ENCODE measurements around the gene TUBGCP6. TPM values are rescaled to one million over a fixed set of nuclear protein-coding genes. Genes with fewer than 3 reads are reported as not detected.
A peak's percentile ranks its signal among the peaks of the same experiment; 100 is the strongest.

Gene TUBGCP6
- total and polyA plus RNA-seq, 2 donors (not counting 1 experiment from before 2014, with no cell fraction given) = 137 to 178 TPM

DNA sequence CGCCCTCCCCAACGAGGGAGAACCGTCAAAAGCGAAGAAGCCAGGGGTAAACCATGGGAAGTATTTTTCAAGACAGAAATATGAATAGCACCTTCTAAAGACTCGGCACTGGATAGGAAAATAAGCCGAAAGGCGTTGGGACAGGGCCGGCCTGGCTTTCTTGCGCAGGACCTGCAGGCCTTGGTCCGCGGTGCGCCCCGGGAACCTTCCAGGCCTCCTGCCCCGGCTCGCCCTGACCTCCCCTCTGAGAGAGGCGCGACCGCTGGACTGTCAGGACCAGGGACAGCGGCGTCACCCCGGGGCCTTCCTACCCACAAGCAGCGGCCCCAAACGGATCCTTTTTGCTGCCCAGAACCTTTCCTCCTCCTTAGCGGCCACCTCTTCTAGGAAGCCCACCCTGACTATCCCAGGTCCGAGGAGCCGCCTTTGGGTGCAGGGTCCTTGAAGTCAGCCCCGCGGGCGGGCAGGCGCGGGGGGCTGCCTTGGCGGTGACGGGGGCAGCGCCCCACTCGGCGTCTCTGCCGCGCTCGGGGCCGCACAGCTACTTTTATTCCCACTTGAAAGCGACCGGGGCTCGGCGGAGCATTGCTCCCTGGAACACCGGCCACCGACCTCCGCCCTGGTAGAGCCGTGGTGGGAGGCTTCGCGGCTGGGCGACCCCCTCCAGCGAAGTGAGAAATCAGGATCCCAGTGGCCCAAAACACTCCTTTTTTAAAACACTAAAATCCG is 26.0 kb upstream of the TUBGCP6 start:
- H3K4me3 ChIP-seq (ENCODE audit: control extremely low read depth in 1 of 5, extremely low read depth in 1 of 5, insufficient read depth in 1 of 5, low read depth in 2 of 5, low read length in 4 of 5) = peak overlapping the region in 4 of 5 experiments; percentile 43 to 79 (median 62)
- peak overlapping the region; percentile 96 for H3K4me2 ChIP-seq (replicated peaks; ENCODE audit: low read depth, low read length, poor library complexity, severe bottlenecking)
- H2AFZ ChIP-seq (ENCODE audit: insufficient read depth, low read depth, low read length, poor library complexity, severe bottlenecking) = peak overlapping the region; percentile 47
- no peaks in the 10 kb centered on the region for H3K9me3 ChIP-seq (ENCODE audit: control extremely low read depth in 1 of 3, control insufficient read depth in 2 of 3, insufficient read depth in 1 of 3, low read length in 2 of 3)
- H3K4me1 Mint-ChIP-seq = peaks cover 19% of the 10 kb centered on the region
- TF ChIP-seq, protein P1, sequence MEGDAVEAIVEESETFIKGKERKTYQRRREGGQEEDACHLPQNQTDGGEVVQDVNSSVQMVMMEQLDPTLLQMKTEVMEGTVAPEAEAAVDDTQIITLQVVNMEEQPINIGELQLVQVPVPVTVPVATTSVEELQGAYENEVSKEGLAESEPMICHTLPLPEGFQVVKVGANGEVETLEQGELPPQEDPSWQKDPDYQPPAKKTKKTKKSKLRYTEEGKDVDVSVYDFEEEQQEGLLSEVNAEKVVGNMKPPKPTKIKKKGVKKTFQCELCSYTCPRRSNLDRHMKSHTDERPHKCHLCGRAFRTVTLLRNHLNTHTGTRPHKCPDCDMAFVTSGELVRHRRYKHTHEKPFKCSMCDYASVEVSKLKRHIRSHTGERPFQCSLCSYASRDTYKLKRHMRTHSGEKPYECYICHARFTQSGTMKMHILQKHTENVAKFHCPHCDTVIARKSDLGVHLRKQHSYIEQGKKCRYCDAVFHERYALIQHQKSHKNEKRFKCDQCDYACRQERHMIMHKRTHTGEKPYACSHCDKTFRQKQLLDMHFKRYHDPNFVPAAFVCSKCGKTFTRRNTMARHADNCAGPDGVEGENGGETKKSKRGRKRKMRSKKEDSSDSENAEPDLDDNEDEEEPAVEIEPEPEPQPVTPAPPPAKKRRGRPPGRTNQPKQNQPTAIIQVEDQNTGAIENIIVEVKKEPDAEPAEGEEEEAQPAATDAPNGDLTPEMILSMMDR (IDR thresholded peaks at IDR 0.05) = no peak
- no peak for TF ChIP-seq EZH2 (IDR thresholded peaks at IDR 0.05; ENCODE audit: borderline replicate concordance, insufficient read depth, low read depth, low read length, poor library complexity, severe bottlenecking)
- ChIA-PET POLR2A (interaction anchor here (0.6 to 0.7 kb wide), 3 partner anchors 31 to 93 kb away, joined by 4 to 11 read pairs (median 8); no protein-coding TSS in a partner anchor), CTCF (interaction anchor here (0.7 to 1.9 kb wide), 4 partner anchors 51 to 123 kb away, joined by 3 to 6 read pairs (median 3); no protein-coding TSS in a partner anchor)
- H3K27me3 Mint-ChIP-seq = no peaks in the 10 kb centered on the region
- no peaks in the 10 kb centered on the region for H3K79me2 ChIP-seq (ENCODE audit: control insufficient read depth, insufficient read depth, low read length)
- WGBS (ENCODE audit: insufficient coverage) = 1% methylated on average over 53 of the region's 53 CpGs
- DNase-seq = peak; percentile 82
- peak overlapping the region; percentile 10 for H3K27ac Mint-ChIP-seq
- ATAC-seq (ENCODE audit: low read depth) = peak; percentile 58
- peaks cover 0 to 23% (median 9%) of the 10 kb centered on the region in 4 experiments for H3K27me3 ChIP-seq (replicated peaks in 1 of 4; ENCODE audit: control extremely low read depth in 1 of 4, control insufficient read depth in 3 of 4, insufficient read depth in 4 of 4, low read length in 3 of 4)
- intact Hi-C loops (cut with micrococcal nuclease) = loop anchor here (1.0 to 2.0 kb wide), 5 partner anchors 18 to 350 kb away; partner anchors contain the start of gene TUBGCP6
- no peaks in the 10 kb centered on the region for H3K36me3 ChIP-seq (replicated peaks in 1 of 2; ENCODE audit: control extremely low read depth in 1 of 2, control insufficient read depth in 1 of 2, extremely low read depth in 1 of 2, insufficient read depth in 2 of 2, low read length in 1 of 2)
- H3K9me3 Mint-ChIP-seq (ENCODE audit: insufficient read depth) = no peaks in the 10 kb centered on the region
- H3K9ac ChIP-seq (ENCODE audit: low read length) = peak overlapping the region; percentile 70
- H4K20me1 ChIP-seq (ENCODE audit: control insufficient read depth, insufficient read depth, low read length, poor library complexity, severe bottlenecking) = peaks cover 11% of the 10 kb centered on the region
- H3K4me3 Mint-ChIP-seq = peak overlapping the region; percentile 80
- no peak overlapping the region for H3K27ac ChIP-seq (ENCODE audit: low read length in 2 of 2)
- peaks cover 23 to 34% of the 10 kb centered on the region in 2 donors for H3K4me1 ChIP-seq (ENCODE audit: control insufficient read depth in 2 of 2, insufficient read depth in 2 of 2, low read length in 2 of 2)

Measured in B cell (primary cell).